Astrocyte of the cerebellum (primary cell): ENCODE data around the gene PDE10A.

ENCODE experiments used
- DNase-seq: peaks from one replicate; pipeline ENCODE4 v3.0.0-alpha.2; 2011; ENCODE audit warnings: low read depth
- H3K4me3 ChIP-seq: 2 replicates; pipeline ENCODE4 v1.5.1; 2011; ENCODE audit warnings: mild to moderate bottlenecking, low read depth, low read length, moderate library complexity
- CTCF ChIP-seq: IDR thresholded peaks from 2 replicates; pipeline ENCODE4 v1.5.1; 2012; ENCODE audit warnings: low read length, low read depth, moderate library complexity, mild to moderate bottlenecking; ENCODE audit errors: missing control alignments
- in situ Hi-C: cut with HindIII; loops from 2 replicates; pipeline ENCODE4 v1.10.0; 2017; ENCODE audit warnings: low sequenced_read_pairs

The PDE10A gene

GRCh38 chr6:165575158-165575549 is 87.9 kb downstream of the PDE10A start:
- in situ Hi-C loops: no loop called here
- H3K4me3 ChIP-seq: no peak overlapping the region
- no peak for TF ChIP-seq CTCF
- DNase-seq: no peak

- DNase-seq: no peak
- in situ Hi-C loops: no loop called here
- TF ChIP-seq CTCF: no peak
- no peak overlapping the region for H3K4me3 ChIP-seq
Measured at GRCh38 chr6:165574220-165575157, 88.6 kb downstream of the PDE10A start.

- H3K4me3 ChIP-seq: no peak overlapping the region
- peak; percentile 92 for DNase-seq
- TF ChIP-seq CTCF: no peak
- in situ Hi-C loops: no loop called here
Measured at GRCh38 chr6:165573671-165574070, 89.4 kb downstream of the PDE10A start.

GRCh38 chr6:165571721-165572132 is 91.3 kb downstream of the PDE10A start:
- no peak overlapping the region for H3K4me3 ChIP-seq
- in situ Hi-C loops: no loop called here
- DNase-seq: no peak
- no peak for TF ChIP-seq CTCF

- H3K4me3 ChIP-seq: no peak overlapping the region
- in situ Hi-C loops: no loop called here
- no peak for DNase-seq
- no peak for TF ChIP-seq CTCF
Measured at GRCh38 chr6:165571068-165571682, 91.9 kb downstream of the PDE10A start.

- H3K4me3 ChIP-seq: no peak overlapping the region
- DNase-seq: no peak
- no peak for TF ChIP-seq CTCF
- in situ Hi-C loops: no loop called here
Measured at GRCh38 chr6:165568326-165568725, 94.7 kb downstream of the PDE10A start.
